HTR-8/SVneo (cell line): ENCODE results near the gene VSIG1.

Experiments used
- DNase-seq: peaks from one replicate; pipeline ENCODE4 v3.0.0; 2011; ENCODE audit warnings: low spot score, mixed read lengths; ENCODE audit not compliant: insufficient read length
- FAIRE-seq: peaks from 2 replicates; lab custom pipeline; 2011; peaks lifted over from hg19 to GRCh38; lab: Jason Lieb, UNC

Gene VSIG1

DNA sequence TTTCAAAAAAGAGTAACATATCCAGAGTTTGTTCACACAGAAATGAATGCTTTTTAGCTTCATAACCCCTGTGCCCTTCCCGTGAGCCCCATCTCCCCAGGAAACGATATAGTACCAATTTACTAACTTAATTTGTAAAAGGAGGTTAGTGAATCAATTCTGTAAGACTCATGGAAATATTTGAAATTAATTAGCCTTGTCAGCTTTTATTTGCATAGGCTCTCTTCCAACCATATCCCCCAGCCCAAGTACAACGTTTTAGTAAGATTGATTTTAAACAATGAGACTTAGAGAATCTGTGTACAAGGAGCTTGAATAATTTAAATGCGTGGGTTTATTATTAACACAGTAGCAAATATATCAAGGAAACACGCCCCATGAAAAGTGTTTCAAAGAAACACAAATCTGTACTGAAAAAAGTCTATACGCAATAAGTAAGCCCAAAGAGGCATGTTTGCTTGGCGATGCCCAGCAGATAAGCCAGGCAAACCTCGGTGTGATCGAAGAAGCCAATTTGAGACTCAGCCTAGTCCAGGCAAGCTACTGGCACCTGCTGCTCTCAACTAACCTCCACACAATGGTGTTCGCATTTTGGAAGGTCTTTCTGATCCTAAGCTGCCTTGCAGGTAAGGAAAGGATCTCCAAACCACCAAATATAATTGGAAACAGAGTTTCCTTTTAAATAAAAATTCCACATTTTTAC lies at the start of gene VSIG1:
Gene VSIG1 (plus strand): TSS at position 512 of the 703 bp plus-strand sequence. CDS start 66 bp downstream, at position 578.
- DNase-seq (no peak), FAIRE-seq (no peak)

DNA sequence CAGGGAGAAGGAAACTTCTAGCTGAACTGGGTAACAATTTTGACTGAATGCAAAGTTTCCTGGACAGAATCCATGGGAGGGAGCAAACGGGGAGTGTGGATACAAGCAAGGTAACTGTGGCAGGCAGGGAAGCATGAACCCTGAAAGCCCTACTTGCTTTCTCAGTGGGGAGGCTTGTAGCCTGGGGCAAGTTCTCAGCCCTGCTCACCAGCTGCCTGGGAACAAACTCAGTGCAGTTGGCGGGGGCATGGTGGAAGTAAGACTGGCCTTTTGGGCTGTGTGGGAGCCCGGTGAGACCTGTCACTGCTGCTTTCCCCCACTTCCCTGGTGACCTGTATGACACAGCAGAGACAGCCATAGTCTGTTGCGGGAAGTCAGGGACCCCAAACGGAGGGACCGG lies 48.7 kb upstream of the VSIG1 start:
- DNase-seq (no peak), FAIRE-seq (no peak)

DNA sequence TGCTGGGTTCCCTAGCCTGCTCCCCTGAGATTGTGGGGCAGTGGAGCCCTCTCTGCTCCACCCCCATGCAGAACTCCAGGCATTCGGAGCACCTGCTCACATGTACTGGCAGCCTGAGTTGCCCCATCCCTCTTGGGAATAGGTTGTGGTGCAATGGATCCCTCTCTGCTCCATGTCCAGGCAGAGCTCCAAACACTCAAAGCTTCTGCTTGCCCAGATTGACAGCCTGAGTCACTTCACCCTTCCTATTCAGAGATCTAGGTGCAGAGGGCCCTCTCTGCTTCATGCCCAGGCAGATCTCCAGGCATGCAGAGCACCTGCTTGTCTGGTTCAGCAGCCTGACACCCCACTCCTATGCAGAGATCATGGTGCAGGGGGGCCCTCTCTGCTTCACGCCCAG lies 44.1 kb upstream of the VSIG1 start:
- DNase-seq (no peak), FAIRE-seq (no peak)

DNA sequence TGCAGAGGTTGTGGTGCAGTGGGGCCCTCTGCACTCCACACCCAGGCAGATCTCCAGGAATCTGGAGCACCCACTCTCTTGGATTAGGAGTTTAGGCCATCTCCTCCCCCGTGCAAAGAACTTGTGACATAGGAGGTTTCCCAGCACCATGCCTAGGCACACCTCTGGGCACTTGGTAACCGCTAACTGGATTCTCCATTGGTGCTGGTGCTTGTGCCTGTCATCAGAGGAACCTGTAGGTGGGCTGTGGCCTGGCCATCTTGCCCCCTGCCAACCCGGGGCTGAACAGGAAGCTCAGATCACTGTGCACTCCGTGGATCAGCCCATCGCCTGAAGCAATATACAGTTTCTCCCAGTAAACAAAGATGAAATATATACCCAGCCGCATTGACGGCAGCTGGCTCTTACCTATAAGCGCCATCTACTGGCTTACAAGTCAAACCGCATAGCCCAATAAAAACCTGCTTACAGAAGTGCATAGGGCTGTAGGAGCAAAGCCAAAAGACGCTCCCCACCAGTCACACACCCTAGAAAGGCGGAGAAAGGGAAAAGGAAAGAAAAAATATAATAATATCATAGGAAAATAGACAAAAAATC lies 43.5 kb upstream of the VSIG1 start:
- FAIRE-seq (no peak), DNase-seq (peak; percentile 7)

DNA sequence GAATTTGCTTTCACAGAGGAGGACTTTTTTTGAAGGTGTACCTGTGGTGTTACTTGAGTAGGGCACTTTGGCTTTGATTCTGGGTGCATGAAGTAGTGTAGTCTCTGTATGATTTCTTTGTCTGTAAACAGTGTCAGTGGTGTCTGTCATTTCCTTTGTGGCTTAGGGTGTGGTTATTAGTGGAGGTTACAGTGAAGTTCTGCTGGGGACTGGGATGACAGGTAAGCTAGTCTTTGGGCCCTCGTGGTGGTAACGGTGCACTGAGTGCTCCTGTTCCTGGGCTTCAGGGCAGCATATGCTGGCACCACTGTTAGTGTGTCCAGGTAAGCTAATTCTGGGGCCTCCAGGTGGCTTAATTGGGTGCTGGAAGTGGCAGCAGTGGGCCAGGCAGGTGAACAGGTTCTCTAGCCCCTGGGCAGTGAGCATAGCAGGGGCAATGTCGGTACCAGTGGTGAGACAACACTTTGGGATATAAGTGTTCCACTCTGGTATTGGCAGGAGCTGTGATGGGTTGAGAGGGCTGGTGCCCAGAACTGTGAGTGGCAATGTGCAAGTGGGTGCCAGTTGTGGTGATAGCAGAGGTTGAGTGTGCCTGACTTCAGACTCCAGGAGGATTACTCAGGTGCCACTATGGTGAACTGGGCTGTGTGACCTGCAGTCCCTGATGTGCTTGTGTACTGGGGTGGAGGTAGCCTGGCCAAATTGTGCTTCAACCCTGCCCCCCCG lies 26.0 kb upstream of the VSIG1 start:
- DNase-seq (no peak), FAIRE-seq (no peak)

DNA sequence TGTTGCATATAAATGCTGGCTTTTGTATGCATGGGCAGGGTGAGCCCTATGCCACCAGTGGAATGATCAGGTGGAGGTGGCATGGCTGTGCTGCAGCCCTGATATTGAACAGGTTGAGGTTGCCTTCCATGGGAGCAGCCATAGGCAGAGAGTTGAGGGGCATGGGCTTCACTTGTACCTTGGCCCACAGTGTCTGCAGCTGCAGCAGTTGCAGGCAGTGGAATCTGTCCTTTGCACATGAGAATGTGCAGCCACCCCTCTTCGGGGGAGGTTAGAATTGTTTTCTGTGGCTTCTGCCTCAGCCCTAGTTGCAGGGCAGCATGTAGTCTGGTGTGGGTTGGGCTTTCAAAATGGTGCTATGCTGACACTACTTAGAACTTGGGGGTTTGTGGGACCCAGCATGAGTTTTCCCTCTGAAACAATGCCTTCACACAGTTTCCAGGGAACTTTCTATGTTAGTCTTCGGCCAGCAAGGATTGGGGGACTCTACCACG lies 25.4 kb upstream of the VSIG1 start:
- FAIRE-seq: no peak

DNA sequence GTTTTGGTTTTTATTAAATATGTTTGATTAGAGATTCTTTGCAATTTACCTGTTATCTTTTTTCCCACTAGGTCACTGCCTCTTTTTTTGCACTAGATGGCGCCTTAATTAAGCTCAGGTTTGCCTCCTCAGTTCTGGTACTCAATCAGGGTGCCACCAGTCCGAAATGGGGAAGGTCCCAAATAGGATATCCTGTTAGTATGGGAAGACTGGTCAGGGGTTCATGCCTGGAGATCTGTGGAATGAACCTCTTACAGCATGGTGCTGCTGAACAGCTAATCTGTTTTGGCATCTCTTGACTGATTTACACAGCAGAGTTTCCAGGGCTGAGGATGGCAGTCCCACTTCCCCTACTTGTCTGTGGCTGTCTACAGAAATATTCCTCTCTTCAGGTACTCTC lies 24.2 kb upstream of the VSIG1 start:
- DNase-seq (no peak), FAIRE-seq (no peak)

More for the DNA sequence above, 25.4 kb upstream of the VSIG1 start:
- no peak for DNase-seq

DNA sequence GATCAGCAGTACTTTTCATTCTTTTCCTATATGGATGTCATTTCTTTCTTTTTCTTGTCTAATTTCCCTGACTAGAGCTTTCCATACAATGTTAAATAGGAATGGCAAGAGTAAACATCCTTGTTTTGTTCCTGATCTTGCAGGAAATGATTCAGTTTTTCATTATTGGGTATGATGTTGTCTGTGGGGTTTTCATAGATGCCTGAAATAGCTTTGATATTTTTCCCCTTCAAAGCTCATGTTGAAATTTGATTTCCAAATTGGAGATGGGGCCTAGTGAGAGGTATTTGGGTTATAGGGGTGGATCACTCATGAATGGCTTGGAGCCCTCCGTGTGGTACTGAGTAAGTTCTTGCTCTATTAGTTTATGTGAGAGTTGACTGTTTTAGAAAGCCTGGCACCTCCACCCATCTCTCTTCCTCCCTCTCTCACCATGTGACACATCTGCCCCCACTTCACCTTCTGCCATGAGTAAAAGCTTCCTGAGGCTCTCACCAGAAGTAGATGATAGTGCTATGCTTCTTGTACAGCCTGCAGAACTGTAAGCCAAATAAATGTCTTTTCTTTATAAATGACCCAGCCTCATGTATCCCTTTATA lies 22.3 kb upstream of the VSIG1 start:
- DNase-seq (no peak), FAIRE-seq (no peak)

DNA sequence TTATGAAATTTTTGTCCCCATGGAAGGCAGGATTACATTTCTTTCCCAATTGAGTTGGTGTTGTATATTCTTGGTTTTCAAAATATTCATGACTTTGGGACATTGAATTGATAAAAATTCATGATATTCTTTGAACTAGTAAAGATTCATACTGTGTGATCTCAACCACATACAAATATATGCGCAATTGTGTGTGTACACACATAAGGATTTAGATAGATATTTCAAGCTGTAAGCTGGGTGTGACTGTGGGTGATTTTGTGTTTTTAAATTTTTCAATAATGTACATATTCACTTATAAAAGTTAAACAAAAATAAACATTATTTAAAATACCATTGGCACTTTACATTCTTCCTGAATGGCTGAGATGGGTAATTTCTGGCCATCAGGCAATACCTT lies 19.5 kb upstream of the VSIG1 start:
- FAIRE-seq (no peak), DNase-seq (no peak)

DNA sequence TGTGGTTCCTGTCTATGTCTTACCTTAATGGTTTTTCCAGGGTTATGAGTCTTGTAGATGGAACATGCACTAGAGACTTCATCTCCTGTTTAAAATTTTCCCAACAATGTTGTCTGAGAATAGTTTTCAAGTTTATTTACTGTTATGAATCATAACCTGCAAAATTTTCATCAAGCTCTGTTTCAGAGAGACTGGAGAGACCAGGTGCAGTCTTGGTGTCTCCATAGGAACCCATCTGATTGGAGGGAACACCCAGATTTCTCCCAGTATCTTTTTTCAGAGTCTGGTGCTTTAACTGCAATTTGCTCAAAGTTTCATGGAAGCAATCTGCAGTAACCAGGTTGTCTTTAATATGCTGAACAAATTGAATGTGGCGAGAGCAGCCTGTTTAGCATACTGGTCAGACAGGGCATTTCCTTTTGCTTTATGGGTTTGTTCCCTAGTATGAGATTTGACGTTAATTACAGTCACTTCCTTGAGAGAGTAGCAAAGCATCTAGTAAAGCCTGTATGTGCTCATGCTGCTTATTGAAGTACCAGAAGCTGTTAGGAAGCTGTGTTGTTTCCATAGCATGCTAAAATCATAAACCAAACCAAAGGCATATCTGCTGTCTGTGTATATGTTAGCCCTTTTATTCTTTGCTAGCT lies 18.8 kb upstream of the VSIG1 start:
- no peak for DNase-seq
- FAIRE-seq: no peak

DNA sequence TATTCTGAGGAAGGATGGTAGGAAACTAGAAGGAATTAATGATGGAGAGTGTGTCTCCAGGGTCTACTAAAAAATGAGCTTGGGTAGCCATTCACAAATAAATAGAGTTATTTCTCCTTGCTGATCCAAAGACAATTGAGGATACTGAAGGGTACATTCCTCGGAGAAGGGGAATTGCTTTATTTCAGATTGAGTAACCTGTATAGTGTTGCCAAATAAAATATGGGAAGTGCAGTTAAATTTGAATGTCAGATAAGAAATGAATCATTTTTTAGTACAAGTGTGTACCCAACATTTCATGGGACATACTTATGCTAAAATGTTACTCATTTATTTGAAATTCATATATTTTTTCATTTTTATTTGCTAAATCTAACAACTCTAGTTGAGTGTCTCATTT lies 16.0 kb upstream of the VSIG1 start:
- DNase-seq (no peak), FAIRE-seq (no peak)

DNA sequence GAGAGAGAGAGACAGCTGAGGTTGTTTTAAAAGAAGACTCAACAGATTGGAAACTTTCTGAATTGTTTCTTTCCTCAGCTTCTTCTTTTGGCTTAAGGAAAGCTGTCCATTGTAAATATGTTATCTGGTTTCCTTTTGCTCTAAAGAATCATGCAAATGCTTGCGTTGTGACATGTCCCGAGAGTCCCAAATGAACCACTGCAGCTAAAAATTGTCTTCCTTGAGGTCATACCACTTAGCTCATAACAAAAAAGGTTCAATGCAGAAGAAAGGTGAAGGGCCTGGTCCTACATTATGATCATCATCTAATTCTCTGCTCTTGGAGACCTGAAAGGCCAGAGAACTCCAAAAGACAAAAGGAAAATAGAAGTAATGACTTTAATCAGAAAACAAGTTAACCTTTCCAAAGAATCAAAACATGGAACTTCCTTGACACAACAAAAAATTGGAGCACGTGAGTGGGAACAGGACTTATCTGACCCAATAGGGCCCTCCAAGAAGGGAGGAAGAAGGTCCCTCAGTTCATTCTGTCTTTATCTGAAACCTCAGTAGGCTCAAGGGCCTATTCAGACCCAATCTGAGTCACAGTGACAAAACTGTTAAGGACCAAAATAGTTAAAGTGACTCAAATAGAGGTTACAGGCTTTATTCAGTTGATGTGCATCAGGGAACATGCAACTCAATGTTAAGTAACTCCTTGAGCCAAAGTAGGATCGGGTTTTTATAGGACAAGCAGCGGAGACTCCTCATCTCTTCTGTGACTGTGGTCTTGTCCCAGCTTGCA lies 14.7 kb upstream of the VSIG1 start:
- FAIRE-seq (no peak), DNase-seq (no peak)

DNA sequence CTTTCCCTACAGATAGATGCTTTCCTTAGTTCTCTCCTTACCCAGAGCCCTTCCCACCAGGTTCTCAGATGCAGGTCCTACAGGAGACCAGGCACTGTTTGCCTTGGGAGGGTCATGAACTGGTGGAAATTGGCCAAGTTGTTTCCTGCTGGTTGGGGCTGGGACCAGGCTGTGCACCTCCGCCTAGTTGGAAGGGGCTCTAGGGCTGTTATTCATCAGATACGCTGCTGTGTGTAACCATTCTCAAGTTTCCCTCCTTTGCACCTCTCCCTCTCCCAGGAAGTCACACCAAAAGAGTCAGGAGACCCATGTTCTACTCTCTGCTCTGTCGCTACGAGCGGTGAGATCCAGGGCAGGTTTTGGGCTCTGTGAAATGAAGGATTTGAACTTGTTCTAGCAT lies 11.9 kb upstream of the VSIG1 start:
- no peak for FAIRE-seq
- no peak for DNase-seq

DNA sequence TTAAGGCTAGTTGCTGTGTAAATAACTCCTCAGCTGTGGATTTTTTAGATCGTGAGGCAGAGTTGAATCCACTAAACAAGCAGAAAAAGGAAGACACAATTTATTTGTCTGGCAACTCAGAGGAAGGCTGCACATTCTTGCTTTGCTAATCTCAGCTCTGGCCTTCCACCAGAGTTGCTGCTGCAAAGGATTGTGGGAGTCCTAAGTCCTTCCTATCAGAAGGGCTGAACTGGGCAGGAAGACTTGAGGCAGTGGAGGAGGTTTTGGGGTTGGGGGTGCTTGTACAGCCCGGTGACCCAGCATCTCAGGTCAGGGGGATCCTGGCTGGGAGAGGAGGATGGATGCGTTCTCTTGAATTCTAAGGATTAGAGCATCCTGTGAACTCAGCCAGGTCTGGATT lies 11.0 kb upstream of the VSIG1 start:
- FAIRE-seq (no peak), DNase-seq (no peak)

DNA sequence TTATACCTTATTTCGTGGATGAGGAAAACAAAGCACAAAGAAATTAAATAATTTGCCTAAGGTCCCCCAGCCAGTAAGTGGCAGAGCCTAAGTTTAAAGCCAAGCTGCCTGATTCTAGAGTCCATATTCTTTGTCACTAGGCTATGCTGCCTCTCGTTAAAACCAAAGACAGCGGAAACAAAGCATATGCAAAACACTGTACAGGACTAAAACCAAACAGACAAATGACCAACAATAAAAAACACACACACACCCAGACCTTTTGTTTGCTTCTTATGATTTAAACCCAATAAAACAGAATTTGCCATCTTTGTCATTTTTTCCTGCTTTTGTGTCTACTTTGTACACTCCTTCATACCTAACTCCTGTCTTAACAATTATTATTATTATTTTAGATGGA lies 10.1 kb upstream of the VSIG1 start:
- FAIRE-seq: no peak
- no peak for DNase-seq

DNA sequence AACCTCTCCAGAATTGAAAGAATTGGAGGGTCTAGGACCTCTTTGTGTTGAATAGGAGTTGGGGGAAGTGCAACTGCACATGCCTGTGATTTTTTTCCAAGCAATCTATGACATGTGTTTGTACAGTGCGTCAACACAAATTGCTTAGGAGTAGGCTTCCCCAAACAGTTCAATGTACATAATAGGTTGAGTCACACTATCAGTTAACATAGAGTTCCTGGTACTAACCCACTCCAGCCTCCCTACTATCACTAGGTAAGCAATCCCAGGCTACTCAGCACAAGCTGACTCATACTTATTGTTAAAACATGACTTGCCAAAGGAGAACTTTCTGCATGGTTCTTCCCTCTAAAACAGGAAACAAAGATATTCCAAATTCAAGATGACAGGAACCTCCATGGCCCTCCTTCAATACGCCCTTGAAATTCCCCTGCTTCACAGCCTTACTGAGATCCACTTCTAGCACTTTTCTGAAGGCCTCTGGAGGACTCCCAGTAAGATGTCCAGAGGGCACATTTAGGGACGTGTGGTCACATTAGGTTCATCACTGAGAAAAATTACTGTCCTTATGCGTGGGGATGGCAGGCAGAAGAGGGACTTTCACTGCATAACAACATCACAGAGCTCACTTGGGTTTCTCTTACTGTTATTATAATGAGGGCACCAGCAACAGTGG lies 8.4 kb upstream of the VSIG1 start:
- peak; percentile 5 for DNase-seq
- no peak for FAIRE-seq

DNA sequence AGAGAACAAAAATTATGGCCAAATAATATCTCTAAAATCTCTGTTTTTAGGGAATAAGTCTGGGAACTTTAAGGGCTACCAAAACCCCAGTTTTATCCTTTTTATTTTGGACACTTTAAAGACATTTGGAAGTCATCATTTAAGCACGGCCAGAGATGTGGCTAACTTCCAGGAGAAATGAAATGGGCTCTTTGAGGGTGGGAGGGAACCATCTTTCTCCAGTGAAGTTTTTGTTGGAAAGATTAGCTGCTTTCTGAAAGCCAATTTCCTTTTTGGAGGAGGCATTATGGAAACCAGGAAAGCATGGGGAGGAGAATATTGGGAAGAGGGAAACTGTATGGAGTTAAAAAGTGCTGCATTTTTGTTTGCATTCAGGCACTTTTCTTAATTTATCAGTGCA lies 4.8 kb downstream of the VSIG1 start:
- no peak for DNase-seq
- no peak for FAIRE-seq

DNA sequence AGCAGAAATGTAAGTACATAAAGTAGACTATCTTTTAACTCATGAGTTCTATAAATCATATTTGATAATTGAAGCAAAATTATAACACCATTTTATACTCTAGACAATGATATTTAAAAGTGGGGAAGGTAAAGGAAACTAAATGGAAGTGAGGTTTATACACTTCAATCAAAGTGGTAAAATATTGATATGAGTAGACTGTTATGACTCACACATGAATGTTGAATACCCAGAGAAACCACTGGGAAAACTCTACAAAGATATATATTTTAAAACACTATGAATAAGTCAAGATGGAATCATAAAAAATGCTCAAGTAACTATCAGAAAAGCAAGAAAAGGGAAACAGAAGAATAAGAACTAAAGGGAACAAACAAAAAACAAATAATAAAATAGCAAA lies 8.4 kb downstream of the VSIG1 start:
- FAIRE-seq (no peak), DNase-seq (no peak)

DNA sequence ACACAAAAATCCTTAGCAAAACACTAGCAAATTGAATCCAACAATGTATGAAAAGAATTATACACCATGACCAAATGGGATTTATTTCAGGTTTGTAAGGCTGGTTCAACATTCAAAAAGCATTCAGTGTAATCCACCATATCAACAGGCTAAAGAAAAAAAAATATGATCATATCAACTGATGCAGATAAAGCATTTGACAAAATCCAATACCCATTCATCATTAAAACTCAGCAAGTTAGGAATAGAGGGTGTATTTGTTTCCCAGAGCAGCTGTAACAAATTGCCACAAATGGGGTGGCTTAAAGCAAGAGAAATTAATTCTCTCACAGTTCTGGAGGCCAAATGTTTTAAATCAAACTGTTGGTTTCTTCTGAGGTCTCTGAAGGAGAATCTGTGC lies 10.7 kb downstream of the VSIG1 start:
- DNase-seq (no peak), FAIRE-seq (no peak)
